ENCODE results near the gene INTS2.

GRCh38 chr17:61875804-61876203 is 52.0 kb downstream of the INTS2 start:
- TF ChIP-seq NFE2L2 (conservative IDR thresholded peaks at IDR 0.05; ENCODE audit: low read length) (no peak), KDM1A (IDR thresholded peaks at IDR 0.05; ENCODE audit: low read depth) (no peak), RNF2 (IDR thresholded peaks at IDR 0.05; ENCODE audit: borderline replicate concordance, low read depth) (no peak), CTCF (IDR thresholded peaks at IDR 0.05) (no peak), CHD2 (IDR thresholded peaks at IDR 0.05; ENCODE audit: low read length, partially characterized antibody) (no peak), MAX (IDR thresholded peaks at IDR 0.05) (no peak)
